A549 (cell line): Measurements from ENCODE around the gene IMPA2.

Experiments used
- CEBPB ChIP-seq, 2 experiments: fragments of >200 bp in 1 of 2; sonication (Bioruptor Twin) in 1 of 2; formaldehyde crosslinking in 1 of 2; IDR thresholded peaks; 2 replicates each; pipeline ENCODE4 v1.6.1; 2012 to 2016
- HMGXB4 ChIP-seq: fragments of 250-450 bp; sonication (Bioruptor Pico); IDR thresholded peaks from 2 replicates; pipeline ENCODE4 v1.5.0; 2021; ENCODE audit warnings: mild to moderate bottlenecking, moderate library complexity, borderline replicate concordance
- MYC ChIP-seq: IDR thresholded peaks from 2 replicates; pipeline ENCODE4 v1.6.1; 2012; ENCODE audit warnings: mild to moderate bottlenecking, inconsistent platforms, low read length, improper control_type of control experiment, borderline replicate concordance
- POLR2A ChIP-seq: IDR thresholded peaks from 2 replicates; pipeline ENCODE4 v1.6.1; 2012; ENCODE audit warnings: mild to moderate bottlenecking, low read length

GRCh38 chr18:11944252-11944651 lies 37.1 kb upstream of the IMPA2 start:
- no peak for TF ChIP-seq CEBPB (IDR thresholded peaks at IDR 0.05)
- no peak for TF ChIP-seq HMGXB4
- no peak for TF ChIP-seq POLR2A
- no peak for TF ChIP-seq MYC
